SK-N-MC (cell line): Measurements from ENCODE around the gene SLC4A4.

ENCODE experiments used
- DNase-seq: peaks from one replicate; pipeline ENCODE4 v3.0.0-alpha.2; 2011; ENCODE audit warnings: low read depth, low spot score
- H3K27ac ChIP-seq: fragments of 200-600 bp; sonication (generic); 2 replicates; pipeline ENCODE4 v1.5.1; 2016; ENCODE audit warnings: mixed run types
- H3K36me3 ChIP-seq: fragments of 200-600 bp; sonication (generic); 2 replicates; pipeline ENCODE4 v1.6.1; 2017; ENCODE audit warnings: antibody characterized with exemption, low read length, mixed read lengths; ENCODE audit not compliant: insufficient read depth
- H3K4me3 ChIP-seq: fragments of 200-600 bp; sonication (generic); 2 replicates; pipeline ENCODE4 v1.5.1; 2016
- H3K9ac ChIP-seq: fragments of 200-600 bp; sonication (generic); 2 replicates; pipeline ENCODE4 v1.8.0; 2017; ENCODE audit warnings: mixed run types, mixed read lengths; ENCODE audit not compliant: insufficient read length
- H3K9me3 ChIP-seq: fragments of 200-600 bp; sonication (generic); 2 replicates; pipeline ENCODE4 v1.6.1; 2017; ENCODE audit warnings: low read depth, mild to moderate bottlenecking, antibody characterized with exemption, low read length, moderate library complexity, mixed read lengths
- EZH2 ChIP-seq: fragments of 200-600 bp; sonication (generic); IDR thresholded peaks from one replicate; pipeline ENCODE4 v1.6.1; 2017; ENCODE audit warnings: antibody characterized with exemption
- FOXP2 ChIP-seq: optimal IDR thresholded peaks from 2 replicates; pipeline ENCODE3; 2011; ENCODE audit warnings: mild to moderate bottlenecking, moderate library complexity; ENCODE audit not compliant: insufficient read depth; ENCODE audit errors: extremely low read length, control extremely low read depth
- POLR2AphosphoS5 ChIP-seq: IDR thresholded peaks from 2 replicates; pipeline ENCODE4 v1.6.1; 2012; ENCODE audit warnings: mild to moderate bottlenecking, low read depth, low read length, borderline replicate concordance

The SLC4A4 gene

GRCh38 chr4:71498625-71499024, 159.8 kb downstream of the SLC4A4 start:
- no peak for TF ChIP-seq POLR2AphosphoS5
- no peak for TF ChIP-seq EZH2
- TF ChIP-seq FOXP2 = no peak
- no peak overlapping the region for H3K27ac ChIP-seq
- peaks cover 9% of the 10 kb centered on the region; the same call in 1 of the 2 replicates for H3K36me3 ChIP-seq
- H3K9me3 ChIP-seq = no peaks in the 10 kb centered on the region
- H3K9ac ChIP-seq = no peak overlapping the region
- no peak overlapping the region for H3K4me3 ChIP-seq
- no peak for DNase-seq

GRCh38 chr4:71501992-71502391, 163.2 kb downstream of the SLC4A4 start:
- no peaks in the 10 kb centered on the region for H3K9me3 ChIP-seq
- H3K27ac ChIP-seq = no peak overlapping the region
- H3K4me3 ChIP-seq = no peak overlapping the region
- TF ChIP-seq POLR2AphosphoS5 = no peak
- TF ChIP-seq EZH2 = no peak
- no peak for TF ChIP-seq FOXP2
- DNase-seq = no peak
- H3K36me3 ChIP-seq = peaks cover 21% of the 10 kb centered on the region
- no peak overlapping the region for H3K9ac ChIP-seq

- Histone ChIP-seq H3K27ac (no peak overlapping the region), H3K9ac (no peak overlapping the region), H3K4me3 (no peak overlapping the region), H3K36me3 (peaks cover 4% of the 10 kb centered on the region; the same call in 1 of the 2 replicates), H3K9me3 (no peaks in the 10 kb centered on the region)
- TF ChIP-seq POLR2AphosphoS5 = no peak
- TF ChIP-seq FOXP2 = no peak
- TF ChIP-seq EZH2 = no peak
- no peak for DNase-seq
These were observed 179.6 kb downstream of the SLC4A4 start for GRCh38 chr4:71518283-71518989.

GRCh38 chr4:71520308-71520707, 181.5 kb downstream of the SLC4A4 start:
- H3K27ac ChIP-seq = no peak overlapping the region
- TF ChIP-seq EZH2 (no peak), FOXP2 (no peak), POLR2AphosphoS5 (no peak)
- no peak overlapping the region for H3K9ac ChIP-seq
- H3K36me3 ChIP-seq = peaks cover 4% of the 10 kb centered on the region; the same call in 1 of the 2 replicates
- H3K4me3 ChIP-seq = no peak overlapping the region
- H3K9me3 ChIP-seq = no peaks in the 10 kb centered on the region
- no peak for DNase-seq

GRCh38 chr4:71520850-71521249, 182.0 kb downstream of the SLC4A4 start:
- H3K27ac ChIP-seq = no peak overlapping the region
- peaks cover 4% of the 10 kb centered on the region; the same call in 1 of the 2 replicates for H3K36me3 ChIP-seq
- no peak for TF ChIP-seq FOXP2
- no peaks in the 10 kb centered on the region for H3K9me3 ChIP-seq
- DNase-seq = no peak
- no peak overlapping the region for H3K4me3 ChIP-seq
- no peak overlapping the region for H3K9ac ChIP-seq

- no peaks in the 10 kb centered on the region for H3K36me3 ChIP-seq
- H3K27ac ChIP-seq = no peak overlapping the region
- H3K9me3 ChIP-seq = no peaks in the 10 kb centered on the region
- TF ChIP-seq FOXP2 (no peak), POLR2AphosphoS5 (no peak), EZH2 (no peak)
- H3K4me3 ChIP-seq = no peak overlapping the region
- no peak overlapping the region for H3K9ac ChIP-seq
- DNase-seq = no peak
These were observed 185.9 kb downstream of the SLC4A4 start for GRCh38 chr4:71524756-71525155.

- Histone ChIP-seq H3K4me3 (no peak overlapping the region), H3K9ac (no peak overlapping the region), H3K36me3 (no peaks in the 10 kb centered on the region), H3K27ac (no peak overlapping the region), H3K9me3 (no peaks in the 10 kb centered on the region)
- TF ChIP-seq EZH2 = no peak
- no peak for TF ChIP-seq POLR2AphosphoS5
- TF ChIP-seq FOXP2 = no peak
- no peak for DNase-seq
These were observed 188.0 kb downstream of the SLC4A4 start for GRCh38 chr4:71526637-71527406.

GRCh38 chr4:71532407-71532806, 193.6 kb downstream of the SLC4A4 start:
- TF ChIP-seq EZH2 = no peak
- no peak for TF ChIP-seq FOXP2
- Histone ChIP-seq H3K36me3 (peaks cover 17% of the 10 kb centered on the region), H3K9me3 (no peaks in the 10 kb centered on the region), H3K4me3 (no peak overlapping the region), H3K9ac (no peak overlapping the region), H3K27ac (no peak overlapping the region)
- DNase-seq = no peak
